Measurements from ENCODE around the gene HDDC3. TPM values are rescaled to one million over a fixed set of nuclear protein-coding genes. Genes with fewer than 3 reads are reported as not detected.

The HDDC3 gene
- total and polyA plus RNA-seq, 9 of the 15 experiments (the other 6 are each of a cell fraction or from before 2014, with no cell fraction given): 14.9 to 55.8 (median 36.9) TPM

- TF ChIP-seq THRB (CRISPR knock-in tag; conservative IDR thresholded peaks at IDR 0.05): no peak
- no peak for TF ChIP-seq PURB (CRISPR knock-in tag; IDR thresholded peaks at IDR 0.05; ENCODE audit: low read depth)
- no peak for TF ChIP-seq AFF4 (CRISPR knock-in tag; IDR thresholded peaks at IDR 0.05)
- no peak for TF ChIP-seq NR3C1 (CRISPR knock-in tag; IDR thresholded peaks at IDR 0.05)
- no peak for TF ChIP-seq CHD2 (IDR thresholded peaks at IDR 0.05; ENCODE audit: low read depth, low read length)
- no peak for TF ChIP-seq NR1H2 (CRISPR knock-in tag; IDR thresholded peaks at IDR 0.05)
- no peak for TF ChIP-seq ZNF696 (CRISPR knock-in tag; conservative IDR thresholded peaks at IDR 0.05)
- TF ChIP-seq NUFIP1 (IDR thresholded peaks at IDR 0.05; ENCODE audit: partially characterized antibody): no peak
- TF ChIP-seq MCM2 (IDR thresholded peaks at IDR 0.05; ENCODE audit: low read depth): no peak
- TF ChIP-seq ZNF134 (CRISPR knock-in tag; conservative IDR thresholded peaks at IDR 0.05): no peak
- TF ChIP-seq RBBP5 (IDR thresholded peaks at IDR 0.05; ENCODE audit: borderline replicate concordance, insufficient read depth, low read length, poor library complexity, severe bottlenecking): no peak
- no peak for TF ChIP-seq RBM39 (optimal IDR thresholded peaks at IDR 0.05; ENCODE audit: low read depth, low read length)
- TF ChIP-seq ZNF586 (CRISPR knock-in tag; conservative IDR thresholded peaks at IDR 0.05): no peak
- peak; percentile 23; the same call in 1 of the 2 replicates for TF ChIP-seq CXXC5 (CRISPR knock-in tag; IDR thresholded peaks at IDR 0.05)
- no peak for TF ChIP-seq OTX1 (CRISPR knock-in tag; IDR thresholded peaks at IDR 0.05)
- TF ChIP-seq FOS (IDR thresholded peaks at IDR 0.05; ENCODE audit: extremely low read depth, insufficient read length): no peak
- TF ChIP-seq TAF7 (tag; IDR thresholded peaks at IDR 0.05): no peak
- no peak for TF ChIP-seq SMARCC2 (IDR thresholded peaks at IDR 0.05; ENCODE audit: low read depth)
- TF ChIP-seq RB1 (IDR thresholded peaks at IDR 0.05; ENCODE audit: low read depth): no peak
- TF ChIP-seq MLLT1 (IDR thresholded peaks at IDR 0.05): no peak
- no peak for TF ChIP-seq ATF4 (CRISPR knock-in tag; IDR thresholded peaks at IDR 0.05)
- TF ChIP-seq HNRNPK (IDR thresholded peaks at IDR 0.05; ENCODE audit: low read depth, low read length, poor library complexity, severe bottlenecking): no peak
- TF ChIP-seq DACH1 (IDR thresholded peaks at IDR 0.05; ENCODE audit: partially characterized antibody): no peak
- no peak for TF ChIP-seq HNRNPLL (IDR thresholded peaks at IDR 0.05; ENCODE audit: low read depth, low read length, poor library complexity, severe bottlenecking)
Measured at GRCh38 chr15:90895571-90896117, 36.7 kb downstream of the HDDC3 start (continued).
